ENCODE results near the gene RAET1E. TPM values are rescaled to one million over a fixed set of nuclear protein-coding genes. Genes with fewer than 3 reads are reported as not detected.

The RAET1E gene
- total and polyA plus RNA-seq, 2 experiments from 2014 or later = not detected

GRCh38 chr6:149919834-149920225 lies 21.9 kb upstream of the RAET1E start:
- H3K36me3 Mint-ChIP-seq (ENCODE audit: low read depth) = no peaks in the 10 kb centered on the region
- no peak overlapping the region for H3K4me2 ChIP-seq
- no peaks in the 10 kb centered on the region for H3K9me2 ChIP-seq (ENCODE audit: insufficient read depth)
- no peak for ATAC-seq
- no peaks in the 10 kb centered on the region for H3K36me3 ChIP-seq (ENCODE audit: insufficient read depth)
- H3K27me3 Mint-ChIP-seq (ENCODE audit: insufficient read depth, low read depth, poor library complexity) = peaks cover 61% of the 10 kb centered on the region
- no peaks in the 10 kb centered on the region for H3K79me2 ChIP-seq (replicated peaks; ENCODE audit: insufficient read depth)
- peaks cover 6% of the 10 kb centered on the region; the same call in 2 of the 3 replicates for H3K4me1 Mint-ChIP-seq
- no peak overlapping the region for H2AFZ ChIP-seq
- H3K27me3 ChIP-seq (ENCODE audit: insufficient read depth) = peaks cover 54% of the 10 kb centered on the region
- 0 out of 2 replicates have a peak, but pooled peaks cover 3% of the 10 kb centered on the region for H3F3A ChIP-seq (replicated peaks; ENCODE audit: low read depth)
- no peak overlapping the region for H3K27ac Mint-ChIP-seq
- H3K4me3 ChIP-seq = no peak overlapping the region
- TF ChIP-seq POLR2AphosphoS5 (IDR thresholded peaks at IDR 0.05; ENCODE audit: low read depth) (no peak), JUNB (IDR thresholded peaks at IDR 0.05; ENCODE audit: unreplicated experiment) (no peak), EZH2 (IDR thresholded peaks at IDR 0.05; ENCODE audit: low read depth, unreplicated experiment) (no peak), ZNF462 (CRISPR knock-in tag; IDR thresholded peaks at IDR 0.05) (no peak), CREB1 (CRISPR knock-in tag; IDR thresholded peaks at IDR 0.05; ENCODE audit: low read depth) (no peak), STAT1 (IDR thresholded peaks at IDR 0.05; ENCODE audit: unreplicated experiment) (no peak), NANOG (IDR thresholded peaks at IDR 0.05; ENCODE audit: borderline replicate concordance) (no peak), EZH2phosphoT487 (IDR thresholded peaks at IDR 0.05; ENCODE audit: unreplicated experiment) (no peak)
- TF ChIP-seq, protein P1, sequence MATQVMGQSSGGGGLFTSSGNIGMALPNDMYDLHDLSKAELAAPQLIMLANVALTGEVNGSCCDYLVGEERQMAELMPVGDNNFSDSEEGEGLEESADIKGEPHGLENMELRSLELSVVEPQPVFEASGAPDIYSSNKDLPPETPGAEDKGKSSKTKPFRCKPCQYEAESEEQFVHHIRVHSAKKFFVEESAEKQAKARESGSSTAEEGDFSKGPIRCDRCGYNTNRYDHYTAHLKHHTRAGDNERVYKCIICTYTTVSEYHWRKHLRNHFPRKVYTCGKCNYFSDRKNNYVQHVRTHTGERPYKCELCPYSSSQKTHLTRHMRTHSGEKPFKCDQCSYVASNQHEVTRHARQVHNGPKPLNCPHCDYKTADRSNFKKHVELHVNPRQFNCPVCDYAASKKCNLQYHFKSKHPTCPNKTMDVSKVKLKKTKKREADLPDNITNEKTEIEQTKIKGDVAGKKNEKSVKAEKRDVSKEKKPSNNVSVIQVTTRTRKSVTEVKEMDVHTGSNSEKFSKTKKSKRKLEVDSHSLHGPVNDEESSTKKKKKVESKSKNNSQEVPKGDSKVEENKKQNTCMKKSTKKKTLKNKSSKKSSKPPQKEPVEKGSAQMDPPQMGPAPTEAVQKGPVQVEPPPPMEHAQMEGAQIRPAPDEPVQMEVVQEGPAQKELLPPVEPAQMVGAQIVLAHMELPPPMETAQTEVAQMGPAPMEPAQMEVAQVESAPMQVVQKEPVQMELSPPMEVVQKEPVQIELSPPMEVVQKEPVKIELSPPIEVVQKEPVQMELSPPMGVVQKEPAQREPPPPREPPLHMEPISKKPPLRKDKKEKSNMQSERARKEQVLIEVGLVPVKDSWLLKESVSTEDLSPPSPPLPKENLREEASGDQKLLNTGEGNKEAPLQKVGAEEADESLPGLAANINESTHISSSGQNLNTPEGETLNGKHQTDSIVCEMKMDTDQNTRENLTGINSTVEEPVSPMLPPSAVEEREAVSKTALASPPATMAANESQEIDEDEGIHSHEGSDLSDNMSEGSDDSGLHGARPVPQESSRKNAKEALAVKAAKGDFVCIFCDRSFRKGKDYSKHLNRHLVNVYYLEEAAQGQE (IDR thresholded peaks at IDR 0.05; ENCODE audit: unreplicated experiment) = no peak
- TF ChIP-seq, protein P2, sequence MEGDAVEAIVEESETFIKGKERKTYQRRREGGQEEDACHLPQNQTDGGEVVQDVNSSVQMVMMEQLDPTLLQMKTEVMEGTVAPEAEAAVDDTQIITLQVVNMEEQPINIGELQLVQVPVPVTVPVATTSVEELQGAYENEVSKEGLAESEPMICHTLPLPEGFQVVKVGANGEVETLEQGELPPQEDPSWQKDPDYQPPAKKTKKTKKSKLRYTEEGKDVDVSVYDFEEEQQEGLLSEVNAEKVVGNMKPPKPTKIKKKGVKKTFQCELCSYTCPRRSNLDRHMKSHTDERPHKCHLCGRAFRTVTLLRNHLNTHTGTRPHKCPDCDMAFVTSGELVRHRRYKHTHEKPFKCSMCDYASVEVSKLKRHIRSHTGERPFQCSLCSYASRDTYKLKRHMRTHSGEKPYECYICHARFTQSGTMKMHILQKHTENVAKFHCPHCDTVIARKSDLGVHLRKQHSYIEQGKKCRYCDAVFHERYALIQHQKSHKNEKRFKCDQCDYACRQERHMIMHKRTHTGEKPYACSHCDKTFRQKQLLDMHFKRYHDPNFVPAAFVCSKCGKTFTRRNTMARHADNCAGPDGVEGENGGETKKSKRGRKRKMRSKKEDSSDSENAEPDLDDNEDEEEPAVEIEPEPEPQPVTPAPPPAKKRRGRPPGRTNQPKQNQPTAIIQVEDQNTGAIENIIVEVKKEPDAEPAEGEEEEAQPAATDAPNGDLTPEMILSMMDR (conservative IDR thresholded peaks at IDR 0.05; ENCODE audit: low read depth in 2 of 2) = no peak
- TF ChIP-seq, protein P3, sequence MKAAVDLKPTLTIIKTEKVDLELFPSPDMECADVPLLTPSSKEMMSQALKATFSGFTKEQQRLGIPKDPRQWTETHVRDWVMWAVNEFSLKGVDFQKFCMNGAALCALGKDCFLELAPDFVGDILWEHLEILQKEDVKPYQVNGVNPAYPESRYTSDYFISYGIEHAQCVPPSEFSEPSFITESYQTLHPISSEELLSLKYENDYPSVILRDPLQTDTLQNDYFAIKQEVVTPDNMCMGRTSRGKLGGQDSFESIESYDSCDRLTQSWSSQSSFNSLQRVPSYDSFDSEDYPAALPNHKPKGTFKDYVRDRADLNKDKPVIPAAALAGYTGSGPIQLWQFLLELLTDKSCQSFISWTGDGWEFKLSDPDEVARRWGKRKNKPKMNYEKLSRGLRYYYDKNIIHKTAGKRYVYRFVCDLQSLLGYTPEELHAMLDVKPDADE (IDR thresholded peaks at IDR 0.05) = no peak
- H3K4me1 ChIP-seq (ENCODE audit: insufficient read depth) = no peaks in the 10 kb centered on the region
- no peak overlapping the region for H3K27ac ChIP-seq (ENCODE audit: low read depth)
- H3K4me3 Mint-ChIP-seq = no peak overlapping the region
- DNase-seq (ENCODE audit: low spot score) = no peak
- peaks cover 4% of the 10 kb centered on the region; the same call in 1 of the 3 replicates for H3K9me3 Mint-ChIP-seq
- no peaks in the 10 kb centered on the region for H4K20me1 ChIP-seq (replicated peaks; ENCODE audit: insufficient read depth)
